HG03354 (cell line): ENCODE results near the gene NOCT.
"Not testable (repeated sequence)": the region's sequence is repeated elsewhere in the genome, so short reads cannot be mapped to it uniquely, and the experiment has no call there.

ENCODE experiments used
- ATAC-seq: cut with Tn5 transposase; IDR thresholded peaks from one replicate; pipeline ENCODE4 v1.9.1; 2021; ENCODE audit warnings: mild to moderate bottlenecking; ENCODE audit not compliant: unreplicated experiment, poor library complexity, severe bottlenecking

Gene NOCT

DNA sequence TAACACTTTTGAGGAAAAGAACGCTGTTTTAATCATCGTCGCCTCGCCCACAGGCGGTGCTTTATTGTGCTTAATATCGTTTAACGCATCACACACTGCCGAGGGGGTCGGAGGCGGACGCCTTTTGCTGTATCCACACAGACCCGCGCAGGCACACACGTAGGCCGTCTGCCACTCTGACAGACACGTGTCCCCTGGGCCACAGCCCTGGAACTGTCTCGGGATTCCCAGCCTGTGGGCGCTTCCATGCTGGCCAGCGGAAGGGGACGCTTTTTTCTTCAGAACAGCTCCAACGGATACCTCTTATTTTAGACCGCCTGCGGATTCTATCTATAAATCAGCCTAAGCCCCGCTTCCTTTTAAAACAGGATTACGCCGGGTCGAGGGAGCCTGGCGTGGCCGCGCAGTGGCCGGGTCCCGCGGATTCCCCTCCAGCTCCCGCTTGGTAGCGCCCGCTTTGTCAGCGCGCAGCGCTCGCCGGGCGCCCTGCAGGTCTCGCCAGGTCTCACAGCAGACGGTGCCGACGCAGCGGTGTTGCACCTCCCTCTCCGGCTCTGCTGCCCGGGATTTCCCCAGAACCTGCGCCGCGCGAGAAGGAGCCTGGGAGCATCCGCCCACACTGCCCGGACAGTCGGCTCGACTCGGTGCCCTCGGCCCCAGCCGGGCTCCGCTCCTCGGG is at the start of gene NOCT:
Gene NOCT, plus strand, starts transcription at position 513 of the 679 bp plus-strand sequence. CDS start 201 bp downstream, outside the sequence.
- ATAC-seq: peak; percentile 96

GRCh38 chr4:138967313-138967712 is 48.3 kb upstream of the NOCT start:
- peak; percentile 97 for ATAC-seq

GRCh38 chr4:138972956-138973801 is 42.4 kb upstream of the NOCT start:
- peak; percentile 37 for ATAC-seq

GRCh38 chr4:138975225-138975624 is 40.4 kb upstream of the NOCT start:
- no peak for ATAC-seq

GRCh38 chr4:138976526-138976925 is 39.1 kb upstream of the NOCT start:
- no peak for ATAC-seq

DNA sequence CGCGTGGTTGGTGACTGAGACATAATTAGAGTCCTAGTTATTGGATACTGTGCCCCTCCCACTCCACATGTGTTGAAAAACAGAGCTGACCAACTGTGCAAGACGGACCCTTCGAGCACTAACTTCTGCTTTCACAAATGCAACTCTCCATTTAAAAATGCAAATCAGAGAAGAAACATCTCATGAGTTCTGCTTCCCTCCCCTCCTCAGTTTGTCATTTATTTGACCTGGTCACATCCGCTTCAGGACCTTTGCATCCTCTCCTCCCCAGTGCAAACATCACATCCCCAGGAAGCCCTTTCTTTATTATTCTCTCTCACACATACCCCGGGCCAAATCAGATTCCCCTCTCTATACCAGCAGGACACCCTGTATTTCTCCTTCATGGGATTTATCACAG is 38.1 kb upstream of the NOCT start:
- peak; percentile 96 for ATAC-seq

DNA sequence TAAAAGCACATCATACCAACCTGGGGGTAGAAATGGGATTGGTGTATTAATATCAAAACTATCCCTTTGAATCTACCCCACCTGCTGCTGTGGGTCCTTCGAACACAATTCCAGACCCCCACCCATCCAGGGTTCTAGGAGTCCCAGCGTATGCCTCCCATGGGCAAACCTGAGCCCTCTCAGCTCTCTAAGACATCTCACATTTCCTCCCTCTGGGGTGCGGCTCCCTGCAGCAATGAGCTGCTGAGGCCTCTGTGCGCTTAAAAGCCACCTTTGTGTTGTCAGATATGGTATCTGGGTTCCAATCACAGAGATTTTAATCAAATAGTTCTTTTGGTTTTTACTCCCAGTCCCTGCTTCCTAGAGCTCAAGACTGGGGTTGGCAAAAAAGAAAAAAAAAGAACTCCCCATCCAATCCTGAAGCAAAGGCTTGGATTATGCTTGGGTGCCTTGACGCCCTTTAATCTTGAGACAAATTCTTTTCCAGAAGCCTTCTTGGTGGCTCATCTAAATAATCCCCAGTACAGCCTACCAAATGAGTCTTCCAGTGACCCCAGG is 37.5 kb upstream of the NOCT start:
- ATAC-seq: no peak

DNA sequence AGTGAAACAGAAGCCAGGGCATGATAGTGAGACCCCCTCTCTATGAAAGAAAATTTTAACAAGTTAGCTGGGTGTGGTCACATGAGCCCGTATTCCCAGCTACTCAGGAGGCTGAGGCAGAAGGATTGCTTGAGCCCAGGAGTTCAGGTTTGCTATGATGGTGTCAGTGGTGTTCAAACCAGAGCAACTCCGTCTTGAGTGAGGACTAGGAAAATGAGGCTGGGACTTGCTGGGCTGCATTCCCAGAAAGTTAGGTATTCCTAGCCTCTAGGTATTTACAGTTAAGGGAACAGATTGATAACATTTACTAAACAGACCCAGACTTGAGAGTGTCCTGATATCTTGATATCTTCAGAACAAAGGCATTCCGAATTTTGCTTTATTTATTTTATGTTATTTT is 37.0 kb upstream of the NOCT start:
- no peak for ATAC-seq

- no peak for ATAC-seq
Observed at GRCh38 chr4:138979742-138980141, 35.8 kb upstream of the NOCT start.

DNA sequence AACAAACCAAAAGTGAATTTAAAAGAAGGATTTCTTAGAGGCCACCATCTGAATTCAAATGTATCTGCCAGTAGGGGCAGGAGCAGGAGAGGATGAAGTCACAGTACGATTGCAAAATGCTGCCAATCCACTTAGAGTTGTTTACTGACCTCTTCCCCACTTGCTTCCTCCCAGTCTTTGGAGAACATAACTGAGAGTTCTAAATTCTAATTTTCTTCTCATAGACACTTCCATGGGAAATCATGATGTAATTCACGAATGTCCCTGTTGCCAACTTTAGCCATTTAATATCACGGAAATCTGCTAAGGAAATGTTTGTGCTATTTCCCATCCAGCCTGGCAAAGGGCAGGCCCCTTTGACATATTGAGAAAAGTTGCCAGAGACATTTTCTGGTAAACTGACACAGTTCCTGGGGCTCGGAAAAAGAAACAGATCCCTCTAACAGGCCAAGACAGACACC is 33.6 kb upstream of the NOCT start:
- no peak for ATAC-seq

GRCh38 chr4:138982754-138983153 is 32.8 kb upstream of the NOCT start:
- no peak for ATAC-seq

DNA sequence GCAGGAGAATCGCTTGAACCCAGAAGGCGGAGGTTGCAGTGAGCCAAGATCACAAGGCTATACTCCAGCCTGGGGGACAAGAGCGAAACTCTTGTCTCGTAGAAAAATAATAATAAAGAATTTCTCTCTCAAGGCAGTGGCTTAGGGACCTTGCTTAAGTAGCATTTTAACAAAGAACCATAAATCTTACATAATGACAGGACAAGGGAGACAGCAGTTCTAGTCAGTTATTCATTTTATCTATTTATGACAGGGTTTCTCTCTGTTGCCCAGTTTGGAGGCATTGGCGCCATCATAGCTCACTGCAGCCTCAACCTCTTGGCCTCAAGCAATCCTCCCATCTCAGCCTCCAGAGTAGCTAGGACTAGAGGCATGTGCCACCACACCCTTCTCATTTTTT is 31.9 kb upstream of the NOCT start:
- no peak for ATAC-seq

DNA sequence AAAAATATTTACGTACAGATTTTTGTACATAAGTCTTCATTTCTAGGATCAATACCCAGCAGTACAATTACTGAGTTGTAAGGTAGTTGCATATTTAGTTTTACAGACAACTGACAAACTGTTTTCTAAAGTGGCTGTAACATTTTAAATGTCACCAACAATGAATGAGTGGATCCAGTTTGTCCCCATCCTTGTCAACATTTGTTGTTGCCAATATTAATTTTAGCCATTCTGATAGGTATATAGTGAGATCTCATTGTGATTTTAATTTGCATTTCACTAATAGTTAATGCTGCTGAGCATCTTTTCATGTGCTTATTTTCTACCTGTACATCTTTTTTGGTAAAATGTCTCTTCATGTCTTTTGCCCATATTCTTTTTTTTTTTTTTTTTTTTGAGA is 30.9 kb upstream of the NOCT start:
- no peak for ATAC-seq

- no peak for ATAC-seq
Observed at GRCh38 chr4:138992676-138993075, 22.9 kb upstream of the NOCT start.

GRCh38 chr4:138996090-138996489 is 19.5 kb upstream of the NOCT start:
- ATAC-seq: no peak

DNA sequence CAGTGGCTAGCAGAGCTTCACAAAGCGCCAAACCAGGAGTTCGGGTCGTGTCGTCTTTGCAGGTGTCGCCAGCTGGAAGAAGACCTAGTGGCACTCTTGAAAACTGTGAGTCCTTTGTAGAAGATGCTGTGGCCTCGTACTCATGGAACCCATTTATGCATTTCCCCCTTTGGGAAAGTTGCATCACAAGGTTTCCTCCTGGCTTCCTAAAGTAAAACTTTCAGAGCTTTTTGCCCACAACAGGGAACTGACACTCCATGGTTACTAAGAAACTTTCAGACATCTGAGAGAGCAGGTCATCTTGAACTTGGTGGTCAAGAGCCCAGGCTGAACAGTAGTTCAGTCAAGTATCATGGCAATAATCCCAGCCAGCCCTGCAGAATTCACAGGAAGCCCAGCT is 15.9 kb upstream of the NOCT start:
- ATAC-seq: no peak

DNA sequence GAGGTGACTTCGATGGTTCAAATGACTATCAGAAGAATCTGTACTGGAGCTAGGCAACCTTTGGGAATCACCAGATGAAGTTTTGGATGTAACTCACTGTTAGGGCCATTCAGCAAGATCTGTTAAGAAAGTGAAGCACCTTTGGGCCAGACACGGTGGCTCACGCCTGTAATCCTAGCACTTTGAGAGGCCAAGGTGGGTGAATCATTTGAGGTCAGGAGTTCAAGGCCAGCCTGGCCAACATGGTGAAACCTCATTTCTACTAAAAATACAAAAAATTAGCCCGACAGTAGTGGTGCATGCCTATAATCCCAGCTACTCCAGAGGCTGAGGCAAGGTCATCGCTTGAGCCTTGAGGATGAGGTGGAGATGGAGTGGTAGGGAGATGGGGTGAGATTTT is 15.4 kb upstream of the NOCT start:
- ATAC-seq: not testable (repeated sequence)

DNA sequence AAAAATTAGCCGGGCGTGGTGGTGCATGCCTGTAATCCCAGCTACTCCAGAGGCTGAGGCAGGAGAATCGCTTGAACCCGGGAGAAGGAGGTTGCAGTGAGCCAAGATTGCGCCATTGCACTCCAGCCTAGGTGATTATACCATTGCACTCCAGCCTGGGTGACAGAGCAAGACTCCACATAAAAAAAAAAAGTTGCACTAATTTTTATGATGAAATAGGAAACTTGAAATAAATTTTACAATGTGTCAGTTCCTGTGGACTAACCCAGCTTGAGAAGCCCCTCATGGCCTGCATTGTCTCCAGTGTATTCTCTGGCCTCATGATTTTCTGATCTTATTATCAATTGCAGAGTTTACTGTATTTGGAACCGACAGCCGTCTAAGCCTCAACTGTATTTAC is 14.2 kb upstream of the NOCT start:
- ATAC-seq: not testable (repeated sequence)

- ATAC-seq: not testable (repeated sequence)
Observed at GRCh38 chr4:139003668-139004067, 11.9 kb upstream of the NOCT start.

DNA sequence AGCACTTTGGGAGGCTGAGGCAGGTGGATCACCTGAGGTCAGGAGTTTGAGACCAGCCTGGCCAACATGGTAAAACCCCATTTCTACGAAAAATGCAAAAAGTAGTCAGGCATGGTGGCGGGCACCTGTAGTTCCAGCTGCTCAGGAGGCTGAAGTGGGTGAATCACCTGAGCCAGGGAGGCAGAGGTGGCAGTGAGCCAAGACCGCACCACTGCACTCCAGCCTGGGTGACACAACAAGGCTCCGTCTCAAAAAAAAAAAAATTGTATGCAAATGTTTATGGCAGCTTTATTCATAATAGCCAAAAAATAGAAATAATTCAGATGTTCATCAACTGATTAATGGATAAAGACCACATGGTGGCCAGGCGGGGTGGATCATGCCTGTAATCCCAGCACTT is 9.8 kb upstream of the NOCT start:
- no peak for ATAC-seq

GRCh38 chr4:139007640-139008039 is 7.9 kb upstream of the NOCT start:
- ATAC-seq: no peak
